ENCODE results near the gene DGKB.

- TF ChIP-seq POLR2A (IDR thresholded peaks at IDR 0.05) (no peak), EP300 (IDR thresholded peaks at IDR 0.05) (no peak)
Measured at GRCh38 chr7:14745076-14745475, 157.5 kb downstream of the DGKB start.
